ENCODE measurements around the gene TBC1D13. TPM values are rescaled to one million over a fixed set of nuclear protein-coding genes. Genes with fewer than 3 reads are reported as not detected.
A peak's percentile ranks its signal among the peaks of the same experiment; 100 is the strongest.

Gene TBC1D13
- total and polyA plus RNA-seq, 9 of the 15 experiments (the other 6 are each of a cell fraction or from before 2014, with no cell fraction given): 2.3 to 28.7 (median 11.4) TPM

- TF ChIP-seq BCLAF1 (IDR thresholded peaks at IDR 0.05; ENCODE audit: borderline replicate concordance in 1 of 2, control insufficient read depth in 1 of 2, low read depth in 2 of 2, low read length in 1 of 2) (no peak), ARHGAP35 (IDR thresholded peaks at IDR 0.05; ENCODE audit: partially characterized antibody) (no peak), HOMEZ (CRISPR knock-in tag; IDR thresholded peaks at IDR 0.05) (no peak), ZNF134 (CRISPR knock-in tag; conservative IDR thresholded peaks at IDR 0.05) (no peak), NEUROD1 (IDR thresholded peaks at IDR 0.05; ENCODE audit: borderline replicate concordance, low read depth, low read length, partially characterized antibody) (peak; percentile 14), RFX1 (IDR thresholded peaks at IDR 0.05) (no peak), KDM5B (IDR thresholded peaks at IDR 0.05; ENCODE audit: insufficient replicate concordance, low read depth, low read length) (no peak), TCF7 (IDR thresholded peaks at IDR 0.05; ENCODE audit: borderline replicate concordance) (no peak), RBM17 (IDR thresholded peaks at IDR 0.05; ENCODE audit: borderline replicate concordance, low read depth, low read length) (no peak), JUND (IDR thresholded peaks at IDR 0.05; ENCODE audit: borderline replicate concordance, low read depth, low read length) (no peak), JUND (tag; IDR thresholded peaks at IDR 0.05; ENCODE audit: borderline replicate concordance, low read depth, low read length) (no peak), ZNF175 (CRISPR knock-in tag; IDR thresholded peaks at IDR 0.05; ENCODE audit: low read depth) (no peak), ZNF282 (CRISPR knock-in tag; IDR thresholded peaks at IDR 0.05) (no peak), CTCFL (IDR thresholded peaks at IDR 0.05; ENCODE audit: borderline replicate concordance, insufficient read depth, low read depth, low read length, poor library complexity, severe bottlenecking) (no peak), MTA3 (IDR thresholded peaks at IDR 0.05; ENCODE audit: borderline replicate concordance) (no peak; the same call in 1 of the 2 replicates), SIX5 (IDR thresholded peaks at IDR 0.05; ENCODE audit: borderline replicate concordance in 1 of 2, insufficient read depth in 1 of 2, low read depth in 1 of 2, low read length in 2 of 2) (no peak), ZNF146 (CRISPR knock-in tag; IDR thresholded peaks at IDR 0.05; ENCODE audit: unreplicated experiment) (peak; percentile 11), ZNF707 (CRISPR knock-in tag; conservative IDR thresholded peaks at IDR 0.05) (no peak)
Observed at GRCh38 chr9:128818839-128819715, 32.0 kb downstream of the TBC1D13 start (continued).
